ENCODE data around the gene CDK14. TPM values are rescaled to one million over a fixed set of nuclear protein-coding genes. Genes with fewer than 3 reads are reported as not detected.

Gene CDK14
- total RNA-seq, 1 donor, result 39.1 TPM

- Histone ChIP-seq H3K4me1 (ENCODE audit: insufficient read depth, low read length) (peaks cover 40% of the 10 kb centered on the region), H3K9me3 (ENCODE audit: low read depth, low read length) (no peaks in the 10 kb centered on the region), H3K27me3 (ENCODE audit: insufficient read depth, low read length) (no peaks in the 10 kb centered on the region), H4K20me1 (ENCODE audit: insufficient read depth, low read length) (peaks cover 6% of the 10 kb centered on the region), H3K27ac (ENCODE audit: low read depth, low read length) (no peak overlapping the region), H3K36me3 (ENCODE audit: insufficient read depth, low read length) (no peaks in the 10 kb centered on the region), H2AFZ (ENCODE audit: low read length) (no peak overlapping the region), H3K79me2 (ENCODE audit: insufficient read depth, low read length) (peaks cover 83% of the 10 kb centered on the region), H3K4me3 (ENCODE audit: insufficient read depth, low read length) (no peak overlapping the region), H3K4me2 (ENCODE audit: insufficient read depth, low read length) (no peak overlapping the region)
- TF ChIP-seq, protein P1, sequence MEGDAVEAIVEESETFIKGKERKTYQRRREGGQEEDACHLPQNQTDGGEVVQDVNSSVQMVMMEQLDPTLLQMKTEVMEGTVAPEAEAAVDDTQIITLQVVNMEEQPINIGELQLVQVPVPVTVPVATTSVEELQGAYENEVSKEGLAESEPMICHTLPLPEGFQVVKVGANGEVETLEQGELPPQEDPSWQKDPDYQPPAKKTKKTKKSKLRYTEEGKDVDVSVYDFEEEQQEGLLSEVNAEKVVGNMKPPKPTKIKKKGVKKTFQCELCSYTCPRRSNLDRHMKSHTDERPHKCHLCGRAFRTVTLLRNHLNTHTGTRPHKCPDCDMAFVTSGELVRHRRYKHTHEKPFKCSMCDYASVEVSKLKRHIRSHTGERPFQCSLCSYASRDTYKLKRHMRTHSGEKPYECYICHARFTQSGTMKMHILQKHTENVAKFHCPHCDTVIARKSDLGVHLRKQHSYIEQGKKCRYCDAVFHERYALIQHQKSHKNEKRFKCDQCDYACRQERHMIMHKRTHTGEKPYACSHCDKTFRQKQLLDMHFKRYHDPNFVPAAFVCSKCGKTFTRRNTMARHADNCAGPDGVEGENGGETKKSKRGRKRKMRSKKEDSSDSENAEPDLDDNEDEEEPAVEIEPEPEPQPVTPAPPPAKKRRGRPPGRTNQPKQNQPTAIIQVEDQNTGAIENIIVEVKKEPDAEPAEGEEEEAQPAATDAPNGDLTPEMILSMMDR (IDR thresholded peaks at IDR 0.05; ENCODE audit: extremely low read depth, low read depth, low read length), result no peak
- no peak for DNase-seq (ENCODE audit: insufficient read length, low spot score, missing footprints)
Observed at GRCh38 chr7:90621747-90622140, 25.6 kb downstream of the CDK14 start.

- DNase-seq (ENCODE audit: insufficient read length, low spot score, missing footprints), result no peak
- no peak overlapping the region for H2AFZ ChIP-seq (ENCODE audit: low read length)
- no peak overlapping the region for H3K4me3 ChIP-seq (ENCODE audit: insufficient read depth, low read length)
- peaks cover 5% of the 10 kb centered on the region for H4K20me1 ChIP-seq (ENCODE audit: insufficient read depth, low read length)
- TF ChIP-seq, protein P1 (IDR thresholded peaks at IDR 0.05; ENCODE audit: extremely low read depth, low read depth, low read length), result no peak
- no peaks in the 10 kb centered on the region for H3K27me3 ChIP-seq (ENCODE audit: insufficient read depth, low read length)
- H3K4me2 ChIP-seq (ENCODE audit: insufficient read depth, low read length), result no peak overlapping the region
- H3K36me3 ChIP-seq (ENCODE audit: insufficient read depth, low read length), result no peaks in the 10 kb centered on the region
- H3K4me1 ChIP-seq (ENCODE audit: insufficient read depth, low read length), result peaks cover 40% of the 10 kb centered on the region
- no peaks in the 10 kb centered on the region for H3K9me3 ChIP-seq (ENCODE audit: low read depth, low read length)
- H3K79me2 ChIP-seq (ENCODE audit: insufficient read depth, low read length), result peaks cover 79% of the 10 kb centered on the region
- H3K27ac ChIP-seq (ENCODE audit: low read depth, low read length), result no peak overlapping the region
Observed at GRCh38 chr7:90622670-90623069, 26.5 kb downstream of the CDK14 start.

- H3K27me3 ChIP-seq (ENCODE audit: insufficient read depth, low read length), result no peaks in the 10 kb centered on the region
- peak overlapping the region; percentile 50 for H3K27ac ChIP-seq (ENCODE audit: low read depth, low read length)
- no peak overlapping the region for H2AFZ ChIP-seq (ENCODE audit: low read length)
- H3K4me3 ChIP-seq (ENCODE audit: insufficient read depth, low read length), result no peak overlapping the region
- TF ChIP-seq, protein P1 (IDR thresholded peaks at IDR 0.05; ENCODE audit: extremely low read depth, low read depth, low read length), result no peak
- H3K79me2 ChIP-seq (ENCODE audit: insufficient read depth, low read length), result peaks cover 75% of the 10 kb centered on the region
- H3K36me3 ChIP-seq (ENCODE audit: insufficient read depth, low read length), result no peaks in the 10 kb centered on the region
- peak overlapping the region; percentile 77 for H3K4me2 ChIP-seq (ENCODE audit: insufficient read depth, low read length)
- no peaks in the 10 kb centered on the region for H3K9me3 ChIP-seq (ENCODE audit: low read depth, low read length)
- H3K4me1 ChIP-seq (ENCODE audit: insufficient read depth, low read length), result peaks cover 40% of the 10 kb centered on the region
- H4K20me1 ChIP-seq (ENCODE audit: insufficient read depth, low read length), result peaks cover 4% of the 10 kb centered on the region
- DNase-seq (ENCODE audit: insufficient read length, low spot score, missing footprints), result no peak
Observed at GRCh38 chr7:90624225-90624911, 28.2 kb downstream of the CDK14 start.

DNA sequence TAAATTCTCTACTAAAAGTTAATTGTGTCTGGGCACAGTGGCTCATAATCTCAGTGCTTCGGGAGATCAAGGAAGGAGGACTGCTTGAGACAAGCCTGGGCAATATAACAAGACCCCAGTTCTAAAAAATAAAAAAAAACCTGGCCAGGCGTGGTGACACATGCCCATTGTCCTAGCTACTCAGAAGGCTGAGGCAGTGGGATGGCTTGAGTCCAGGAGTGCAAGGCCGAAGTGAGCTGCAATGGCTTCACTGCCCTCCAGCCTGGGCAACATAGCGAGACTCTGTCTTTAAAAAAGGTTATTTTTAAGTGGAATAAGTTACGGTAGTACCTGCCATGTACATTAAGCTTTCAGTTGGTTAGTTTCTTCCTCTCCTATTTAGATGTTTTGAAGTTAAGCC, 28.9 kb downstream of the CDK14 start:
- Histone ChIP-seq H2AFZ (ENCODE audit: low read length) (no peak overlapping the region), H3K4me1 (ENCODE audit: insufficient read depth, low read length) (peaks cover 40% of the 10 kb centered on the region), H3K79me2 (ENCODE audit: insufficient read depth, low read length) (peaks cover 75% of the 10 kb centered on the region), H3K4me3 (ENCODE audit: insufficient read depth, low read length) (no peak overlapping the region), H3K9me3 (ENCODE audit: low read depth, low read length) (no peaks in the 10 kb centered on the region), H3K36me3 (ENCODE audit: insufficient read depth, low read length) (no peaks in the 10 kb centered on the region), H3K4me2 (ENCODE audit: insufficient read depth, low read length) (peak overlapping the region; percentile 77), H4K20me1 (ENCODE audit: insufficient read depth, low read length) (peaks cover 5% of the 10 kb centered on the region), H3K27ac (ENCODE audit: low read depth, low read length) (peak overlapping the region; percentile 50), H3K27me3 (ENCODE audit: insufficient read depth, low read length) (no peaks in the 10 kb centered on the region)
- TF ChIP-seq, protein P1 (IDR thresholded peaks at IDR 0.05; ENCODE audit: extremely low read depth, low read depth, low read length), result no peak
- no peak for DNase-seq (ENCODE audit: insufficient read length, low spot score, missing footprints)
